NCI-H226 (cell line): ENCODE data around the gene FAM13C.

Experiments used
- DNase-seq: peaks from one replicate; pipeline ENCODE4 v3.0.0-alpha.2; 2015

FAM13C gene

GRCh38 chr10:59360605-59361405, 1.5 kb downstream of the FAM13C start:
- peak; percentile 41 for DNase-seq

- DNase-seq, result no peak
Observed at GRCh38 chr10:59358576-59358975, 3.8 kb downstream of the FAM13C start.

DNA sequence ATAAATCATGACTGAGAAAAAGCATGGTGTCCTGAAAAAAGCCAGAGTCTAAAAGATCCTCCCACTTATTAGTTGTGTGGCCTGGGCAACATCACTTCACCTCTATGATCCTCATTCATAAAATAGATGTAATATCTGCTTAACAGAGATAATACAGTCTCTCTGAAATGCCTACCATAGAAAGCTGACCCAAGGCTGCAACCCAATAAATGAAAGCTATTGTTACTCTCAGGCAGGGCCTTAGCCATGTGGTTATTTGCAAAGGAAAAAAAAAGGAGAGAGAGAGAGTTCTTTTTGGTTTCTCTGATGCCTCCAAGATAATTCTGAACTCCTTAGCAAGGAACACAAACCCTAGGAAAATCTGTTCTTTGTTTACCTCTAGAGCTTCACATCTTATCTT, 7.9 kb downstream of the FAM13C start:
- DNase-seq, result no peak

GRCh38 chr10:59350558-59350957, 11.8 kb downstream of the FAM13C start:
- DNase-seq, result no peak

- no peak for DNase-seq
Observed at GRCh38 chr10:59346321-59346720, 16.0 kb downstream of the FAM13C start.

DNA sequence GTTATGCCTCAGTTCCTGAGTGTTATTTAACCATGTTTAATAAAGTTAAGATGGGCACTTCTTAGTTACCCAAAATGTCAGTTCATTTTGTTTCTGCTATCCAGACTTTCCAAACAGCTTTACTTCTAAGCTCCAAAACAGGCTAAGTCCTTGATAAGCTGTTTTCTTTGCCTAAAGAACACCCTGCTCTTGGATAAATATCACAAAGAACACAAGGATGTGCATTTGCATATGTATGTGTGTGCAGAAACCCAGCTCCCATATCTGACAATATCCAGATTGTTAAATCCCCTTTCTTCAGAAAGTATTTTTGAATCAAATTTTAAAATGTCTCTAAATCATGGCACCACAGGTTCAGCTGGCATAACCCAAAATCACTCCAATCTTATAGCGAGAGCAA, 19.6 kb downstream of the FAM13C start:
- no peak for DNase-seq

DNA sequence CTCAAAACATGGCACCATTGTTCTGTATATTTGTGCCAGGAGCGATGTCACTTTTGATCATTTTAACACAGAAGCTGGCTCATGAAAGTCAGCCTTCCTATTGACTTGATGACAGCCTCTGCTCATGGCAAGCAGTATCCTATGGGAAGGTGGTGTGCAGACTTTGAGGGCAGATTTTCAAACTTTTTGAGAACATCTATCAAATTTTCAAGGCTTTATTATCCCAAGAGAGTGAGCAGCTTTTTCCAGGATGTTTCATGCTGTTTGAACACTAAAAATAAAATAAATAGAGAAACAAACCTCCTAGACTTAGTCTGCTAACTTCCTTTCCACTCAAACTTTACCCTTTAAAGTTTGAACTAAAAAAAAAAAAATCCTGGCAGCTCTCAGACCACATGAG, 20.3 kb downstream of the FAM13C start:
- no peak for DNase-seq

DNA sequence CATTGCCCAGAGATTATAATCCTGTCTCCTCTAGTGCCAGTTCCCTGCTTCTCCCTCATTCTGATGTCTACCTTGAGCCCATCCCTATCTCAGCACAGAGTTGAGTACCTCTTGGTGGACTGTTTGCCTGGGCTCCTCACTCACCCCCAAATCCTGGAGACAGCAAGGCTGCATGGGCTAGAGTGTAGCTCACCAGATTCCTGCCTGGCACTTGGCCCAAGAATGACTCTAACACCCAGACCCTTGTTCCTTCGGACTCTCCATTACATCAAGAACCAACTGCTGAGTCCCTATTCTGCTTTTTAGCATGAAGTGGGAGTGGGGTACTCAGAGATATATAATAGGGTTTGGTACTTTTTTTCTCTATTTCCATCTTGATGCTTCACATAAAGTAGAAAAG, 22.1 kb downstream of the FAM13C start:
- DNase-seq, result no peak

DNA sequence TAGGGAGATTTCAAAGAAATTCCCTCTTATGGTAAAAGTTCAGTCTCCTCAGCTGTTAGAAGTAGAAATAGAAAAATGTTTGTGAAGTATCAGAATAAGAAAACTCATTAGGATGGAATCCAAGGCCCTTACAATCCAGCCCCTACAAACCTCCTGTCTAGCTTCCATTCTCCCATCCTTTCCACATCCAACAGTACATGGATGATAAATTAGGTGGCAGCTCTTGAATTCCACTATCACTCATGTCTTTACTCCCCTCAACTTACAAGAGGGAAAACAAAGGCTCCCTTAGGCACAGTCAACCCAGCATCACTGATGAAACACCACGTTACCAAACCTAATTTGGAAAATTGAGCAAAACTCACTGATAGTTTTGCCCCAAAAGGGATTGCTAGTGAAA, 23.0 kb downstream of the FAM13C start:
- no peak for DNase-seq

GRCh38 chr10:59337201-59337652, 25.1 kb downstream of the FAM13C start:
- DNase-seq, result peak; percentile 8

GRCh38 chr10:59336632-59337031, 25.7 kb downstream of the FAM13C start:
- no peak for DNase-seq

- no peak for DNase-seq
Observed at GRCh38 chr10:59335497-59335896, 26.9 kb downstream of the FAM13C start.

DNA sequence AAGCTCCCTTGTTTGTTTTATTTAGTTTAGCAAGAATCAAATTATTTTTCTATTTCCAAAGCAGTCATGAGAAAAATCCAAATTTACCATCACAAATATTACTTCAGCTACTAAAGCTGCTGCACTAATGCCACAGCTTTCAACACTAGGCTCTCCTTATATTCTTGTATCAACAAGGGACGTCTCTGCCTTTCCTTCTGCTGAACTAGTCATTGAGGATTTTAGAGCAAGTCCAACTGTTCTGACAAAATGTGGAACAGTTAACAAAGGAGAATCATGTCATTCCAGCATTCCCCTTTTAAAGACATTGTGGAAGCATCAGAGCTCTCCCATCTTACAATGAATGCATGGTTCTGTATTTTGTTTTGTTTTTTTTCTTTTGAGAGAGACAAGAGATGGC, 28.6 kb downstream of the FAM13C start:
- DNase-seq, result no peak

DNA sequence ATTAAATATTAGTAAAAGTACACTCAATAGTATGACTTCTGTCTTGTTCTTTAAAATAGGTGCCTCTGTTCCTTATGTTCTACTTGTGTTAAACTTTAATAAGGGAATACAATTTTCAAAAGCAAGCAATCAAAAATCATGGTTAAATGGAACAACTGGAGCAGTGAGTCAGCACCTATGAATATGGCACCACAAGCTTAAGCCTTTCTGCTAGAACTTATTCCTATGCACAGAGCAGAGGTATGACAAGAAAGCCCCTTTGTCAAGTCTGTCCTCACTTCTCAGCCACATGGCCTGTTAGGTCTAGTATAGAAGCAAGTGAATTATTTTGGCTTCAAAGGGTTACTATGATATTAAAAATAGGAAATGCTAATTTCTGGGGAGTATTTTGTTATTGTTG, 29.8 kb downstream of the FAM13C start:
- no peak for DNase-seq

GRCh38 chr10:59331661-59332060, 30.7 kb downstream of the FAM13C start:
- no peak for DNase-seq

GRCh38 chr10:59325116-59325515, 37.2 kb downstream of the FAM13C start:
- no peak for DNase-seq

DNA sequence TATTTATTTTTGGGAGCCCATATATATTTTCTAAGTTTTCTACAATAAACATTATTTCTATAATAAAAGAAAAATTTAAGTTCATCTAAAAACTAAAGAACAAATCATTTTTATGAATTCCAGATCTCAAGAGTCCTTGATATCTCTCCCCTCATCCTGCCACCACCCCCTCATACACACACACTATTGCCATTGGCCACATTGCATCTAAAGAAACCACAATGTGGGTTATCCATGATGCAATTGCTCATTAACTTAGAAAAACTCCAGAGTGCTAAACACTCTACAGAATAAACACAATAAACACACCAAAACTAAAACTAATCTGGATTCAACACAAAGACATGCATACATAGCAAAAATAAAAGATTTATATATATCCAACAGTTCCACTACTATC, 37.8 kb downstream of the FAM13C start:
- no peak for DNase-seq

- no peak for DNase-seq
Observed at GRCh38 chr10:59323831-59324401, 38.4 kb downstream of the FAM13C start.

DNA sequence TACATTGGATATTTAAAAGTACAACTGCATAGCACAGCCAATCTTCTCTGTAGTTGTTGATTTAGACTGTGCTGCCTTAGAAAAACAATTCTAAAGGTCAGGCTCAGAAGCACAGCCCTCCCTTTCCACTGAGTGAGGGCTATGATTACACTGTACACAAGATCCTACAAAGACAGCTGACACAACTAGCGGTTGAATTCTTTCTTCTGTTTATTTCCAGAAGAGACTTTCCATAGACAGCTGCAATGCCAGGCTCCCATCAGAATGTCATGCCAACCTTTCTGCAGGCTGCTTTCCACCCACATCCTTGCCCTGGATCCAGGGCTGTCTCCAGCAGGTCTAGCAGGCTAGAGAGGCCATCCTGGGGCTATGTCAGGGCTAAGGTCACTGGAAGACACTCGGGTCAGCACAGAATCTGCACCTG, 39.3 kb downstream of the FAM13C start:
- DNase-seq, result no peak

DNA sequence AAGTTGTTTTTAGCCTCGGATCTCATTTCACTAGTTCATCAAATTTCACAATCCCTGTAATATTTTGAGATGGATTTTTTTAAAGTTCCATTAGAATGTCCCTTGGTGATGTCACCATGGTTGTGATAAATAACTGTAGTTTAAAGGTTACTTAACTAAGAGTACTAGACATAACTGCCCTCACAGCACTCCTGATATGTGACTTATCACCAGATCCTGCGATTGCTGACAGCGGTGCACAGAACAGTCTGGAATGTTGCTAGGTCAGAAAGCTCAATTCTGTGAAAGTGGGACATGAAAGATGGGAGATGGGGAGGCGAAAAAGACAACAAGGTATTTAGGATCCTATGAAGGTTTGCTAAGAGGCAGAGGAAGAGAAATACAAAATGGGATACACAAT, 40.2 kb downstream of the FAM13C start:
- no peak for DNase-seq

DNA sequence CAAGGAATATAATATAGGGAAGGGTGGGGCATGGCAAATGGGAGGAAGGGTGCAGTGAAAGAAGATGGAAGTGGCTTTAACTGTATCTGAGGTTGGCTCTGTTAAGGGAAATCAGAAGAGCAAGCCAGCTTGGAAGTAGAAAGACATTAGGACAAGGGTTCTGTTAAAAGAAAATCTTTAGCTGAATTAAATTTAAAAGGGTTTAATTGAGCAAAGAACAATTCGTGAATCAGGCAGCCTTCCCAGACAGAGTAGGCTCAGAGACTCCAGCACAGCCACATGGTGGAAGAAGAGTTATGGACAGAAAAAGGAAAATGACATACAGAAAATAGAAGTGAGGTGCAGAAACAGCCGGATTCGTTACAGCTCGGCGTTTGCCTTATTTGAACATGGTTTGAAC, 42.0 kb downstream of the FAM13C start:
- DNase-seq, result no peak

- no peak for DNase-seq
Observed at GRCh38 chr10:59319854-59320253, 42.5 kb downstream of the FAM13C start.

DNA sequence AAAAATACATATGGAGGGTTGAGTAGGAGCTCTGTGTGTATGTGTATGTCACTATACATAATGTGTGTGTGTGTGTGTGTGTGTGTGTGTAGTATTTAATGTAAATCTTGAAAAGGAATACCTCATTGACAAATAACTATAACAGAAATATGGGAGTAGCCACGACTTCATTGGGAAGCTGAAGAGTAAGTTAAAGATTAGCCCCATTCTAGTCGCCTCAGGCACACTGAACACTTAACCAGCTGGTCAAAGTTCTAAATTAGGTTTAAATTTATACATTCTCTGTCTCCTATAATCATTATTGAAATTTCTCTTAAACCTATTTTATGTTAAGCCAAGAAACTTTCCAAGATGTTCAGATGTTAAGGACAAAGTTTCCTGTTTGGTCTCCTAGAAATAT, 45.3 kb downstream of the FAM13C start:
- DNase-seq, result no peak

DNA sequence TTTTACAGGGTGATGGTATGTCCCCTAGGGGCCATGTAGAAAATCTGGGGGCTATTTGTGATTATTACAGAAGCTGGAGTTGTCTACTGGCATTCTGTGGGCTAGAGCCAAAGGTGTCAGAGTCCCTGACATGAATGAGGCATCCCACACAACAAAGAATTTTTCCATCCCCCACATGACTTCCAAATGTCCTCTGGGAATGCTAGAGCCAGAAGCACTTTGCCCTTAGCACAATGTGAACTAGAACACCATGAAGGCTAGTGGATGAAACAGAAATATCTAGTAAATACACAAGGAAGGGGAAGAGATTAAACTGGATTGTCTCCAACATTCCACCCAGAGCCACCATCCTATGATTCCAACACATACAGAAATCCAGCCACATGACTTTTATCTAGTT, 46.9 kb downstream of the FAM13C start:
- DNase-seq, result no peak

GRCh38 chr10:59314268-59314667, 48.1 kb downstream of the FAM13C start:
- DNase-seq, result no peak
